HEK293 (cell line): ENCODE measurements around the gene TP53AIP1.

ENCODE experiments used
- ATF2 ChIP-seq: fragments of 450-650 bp; formaldehyde crosslinking; IDR thresholded peaks from 2 replicates; pipeline ENCODE4 v1.5.1; 2016; ENCODE audit warnings: missing biosample characterization, missing genetic modification characterization, low read depth
- CTCF ChIP-seq: fragments of 450-650 bp; formaldehyde crosslinking; IDR thresholded peaks from 2 replicates; pipeline ENCODE4 v1.5.1; 2016; ENCODE audit warnings: missing biosample characterization, missing genetic modification characterization
- MZF1 ChIP-seq: fragments of 450-650 bp; formaldehyde crosslinking; IDR thresholded peaks from 2 replicates; pipeline ENCODE4 v1.5.1; 2017; ENCODE audit warnings: missing biosample characterization, missing genetic modification characterization, borderline replicate concordance
- REST ChIP-seq: fragments of 450-650 bp; formaldehyde crosslinking; IDR thresholded peaks from 2 replicates; pipeline ENCODE4 v1.5.1; 2016; ENCODE audit warnings: missing biosample characterization, missing genetic modification characterization
- ZBTB8A ChIP-seq: fragments of 450-650 bp; formaldehyde crosslinking; IDR thresholded peaks from 2 replicates; pipeline ENCODE4 v1.5.1; 2016; ENCODE audit warnings: missing biosample characterization, missing genetic modification characterization
- ZNF138 ChIP-seq: fragments of 450-650 bp; formaldehyde crosslinking; IDR thresholded peaks from 2 replicates; pipeline ENCODE4 v1.5.1; 2016; ENCODE audit warnings: missing biosample characterization, missing genetic modification characterization, borderline replicate concordance
- ZNF274 ChIP-seq, 2 experiments: fragments of 200-500 bp in 1 of 2; fragments of 450-650 bp in 1 of 2; sonication (Bioruptor generic) in 1 of 2; formaldehyde crosslinking in 1 of 2; IDR thresholded peaks; 2 replicates each; pipeline versions ENCODE4 v1.5.1 to v1.6.1; 2014 to 2016; ENCODE audit warnings: borderline replicate concordance in 1 of 2, inconsistent platforms in 1 of 2, low read length in 1 of 2, missing biosample characterization in 1 of 2, missing genetic modification characterization in 1 of 2
- ZNF335 ChIP-seq: fragments of 450-650 bp; formaldehyde crosslinking; conservative IDR thresholded peaks from 2 replicates; pipeline ENCODE4 v1.5.1; 2016; ENCODE audit warnings: missing biosample characterization, missing genetic modification characterization
- ZNF513 ChIP-seq: fragments of 450-650 bp; IDR thresholded peaks from 2 replicates; pipeline ENCODE4 v1.5.1; 2018; ENCODE audit warnings: missing biosample characterization, missing genetic modification characterization
- ZNF544 ChIP-seq: fragments of 450-650 bp; formaldehyde crosslinking; IDR thresholded peaks from 2 replicates; pipeline ENCODE4 v1.5.0; 2017; ENCODE audit warnings: missing biosample characterization, missing genetic modification characterization
- ZNF624 ChIP-seq: fragments of 450-650 bp; formaldehyde crosslinking; IDR thresholded peaks from 2 replicates; pipeline ENCODE4 v1.5.1; 2017; ENCODE audit warnings: missing biosample characterization, missing genetic modification characterization
- ZNF785 ChIP-seq: fragments of 450-650 bp; formaldehyde crosslinking; IDR thresholded peaks from 2 replicates; pipeline ENCODE4 v1.5.1; 2016; ENCODE audit warnings: missing biosample characterization, missing genetic modification characterization
- ZXDB ChIP-seq: fragments of 450-650 bp; formaldehyde crosslinking; IDR thresholded peaks from 2 replicates; pipeline ENCODE4 v1.5.1; 2016; ENCODE audit warnings: missing biosample characterization, missing genetic modification characterization

- TF ChIP-seq CTCF (tag by site-specific recombination) (no peak), ZNF513 (tag by site-specific recombination) (no peak), ZNF785 (no peak), ZNF138 (tag by site-specific recombination) (no peak), MZF1 (tag by site-specific recombination) (no peak), ZNF335 (no peak), ZXDB (no peak), REST (tag by site-specific recombination) (no peak), ZBTB8A (tag by site-specific recombination) (no peak), ZNF274 (IDR thresholded peaks at IDR 0.05; ENCODE audit: low read length) (no peak), ZNF274 (tag by site-specific recombination; IDR thresholded peaks at IDR 0.05; ENCODE audit: borderline replicate concordance) (no peak), ATF2 (tag by site-specific recombination) (no peak), ZNF624 (tag by site-specific recombination) (no peak), ZNF544 (no peak)
Observed at GRCh38 chr11:128955636-128956035, 13.0 kb upstream of the TP53AIP1 start.
